A172 (cell line): ENCODE data around the gene FHIP1B. TPM values are rescaled to one million over a fixed set of nuclear protein-coding genes. Genes with fewer than 3 reads are reported as not detected.

ENCODE experiments used
- DNase-seq: peaks from one replicate; pipeline ENCODE4 v3.0.0-alpha.2; 2015; ENCODE audit warnings: low spot score
- total RNA-seq: library from RNA; depleted of rRNA; stranded (reverse); fragments of >200 nt; shearing (Covaris generic); gene quantifications from 2 replicates; pipeline ENCODE4 v1.2.3, GENCODE V29; 2014; rRNA removed

Gene FHIP1B
- total RNA-seq, 1 experiment from 2014 or later = 9.6 TPM

GRCh38 chr11:6201481-6201880 is 33.0 kb downstream of the FHIP1B start:
- DNase-seq = no peak

GRCh38 chr11:6200975-6201374 is 33.5 kb downstream of the FHIP1B start:
- DNase-seq = no peak

- no peak for DNase-seq
Observed at GRCh38 chr11:6199174-6199810, 35.1 kb downstream of the FHIP1B start, which contains the start of gene OR52W1. OR52W1 (plus strand) TSS chr11:6199224; CDS start chr11:6199224, 0 bp downstream.

GRCh38 chr11:6197466-6198200 is 36.8 kb downstream of the FHIP1B start:
- DNase-seq = no peak

GRCh38 chr11:6196396-6196795 is 38.0 kb downstream of the FHIP1B start:
- DNase-seq = no peak

- no peak for DNase-seq
Observed at GRCh38 chr11:6194065-6194581, 40.3 kb downstream of the FHIP1B start.

GRCh38 chr11:6191742-6192141 is 42.7 kb downstream of the FHIP1B start:
- DNase-seq = no peak

GRCh38 chr11:6175440-6175839 is 59.0 kb downstream of the FHIP1B start:
- no peak for DNase-seq

GRCh38 chr11:6170226-6170625 is 64.2 kb downstream of the FHIP1B start, which contains the start of gene OR52B2:
OR52B2 (minus strand) TSS chr11:6170326; CDS start chr11:6170326, 0 bp downstream.
- DNase-seq = no peak

Other genes starting within 250 kb of the FHIP1B start
- not detected in 2 replicates for gene OR52L1, start 247.7 kb downstream of the FHIP1B start, total RNA-seq
- gene OR56A4, start 227.7 kb downstream of the FHIP1B start, total RNA-seq = not detected in 2 replicates
- gene OR56A1, start 203.9 kb downstream of the FHIP1B start, total RNA-seq = not detected in 2 replicates
- not detected in 2 replicates for gene OR56B4, start 127.0 kb downstream of the FHIP1B start, total RNA-seq
- not detected in 2 replicates for gene OR52B2, start 64.3 kb downstream of the FHIP1B start, total RNA-seq
- not detected in 2 replicates for gene OR52W1, start 35.4 kb downstream of the FHIP1B start, total RNA-seq
- gene C11orf42, start 29.1 kb downstream of the FHIP1B start, total RNA-seq = not detected in 2 replicates
- 0.17 TPM in 1 of 2 replicates, not detected in the other for gene CNGA4, start 4.5 kb upstream of the FHIP1B start, total RNA-seq
- not detected in 2 replicates for gene CCKBR, start 25.2 kb upstream of the FHIP1B start, total RNA-seq
- not detected in 2 replicates for gene CAVIN3, start 85.9 kb upstream of the FHIP1B start, total RNA-seq
- gene SMPD1, start 155.8 kb upstream of the FHIP1B start, total RNA-seq = 140 and 147 TPM in 2 replicates
- 58.4 and 63.3 TPM in 2 replicates for gene APBB1, start 184.5 kb upstream of the FHIP1B start, total RNA-seq
- 0.14 and 0.74 TPM in 2 replicates for gene HPX, start 206.4 kb upstream of the FHIP1B start, total RNA-seq
- gene TRIM3, start 239.3 kb upstream of the FHIP1B start, total RNA-seq = 27.3 and 32.8 TPM in 2 replicates
- gene ARFIP2, start 246.7 kb upstream of the FHIP1B start, total RNA-seq = 68.6 and 68.7 TPM in 2 replicates
- 32.4 and 58.1 TPM in 2 replicates for gene TIMM10B, start 246.9 kb upstream of the FHIP1B start, total RNA-seq